Measurements from ENCODE around the gene REM2. TPM values are rescaled to one million over a fixed set of nuclear protein-coding genes. Genes with fewer than 3 reads are reported as not detected.

Gene REM2
- polyA plus RNA-seq, 1 donor (not counting 4 experiments of a cell fraction or from before 2014, with no cell fraction given): 0.05 TPM

DNA sequence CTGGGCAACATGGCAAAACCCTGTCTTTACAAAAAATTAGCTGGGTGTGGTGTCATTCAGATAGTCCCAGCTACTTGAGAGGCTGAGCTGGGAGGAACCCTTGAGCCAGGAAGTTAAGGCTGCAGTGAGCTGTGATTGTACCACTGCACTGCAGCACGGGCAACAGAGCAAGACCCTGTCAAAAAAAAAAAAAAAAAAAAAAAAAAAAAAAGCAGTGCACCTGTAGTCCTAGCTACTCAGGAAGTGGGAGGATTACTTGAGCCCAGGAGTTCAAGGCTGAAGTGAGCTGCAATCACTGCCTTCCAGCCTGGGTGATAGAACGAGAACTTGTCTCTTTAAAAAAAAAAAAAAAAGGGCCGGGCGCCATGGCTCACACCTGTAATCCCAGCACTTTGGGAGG, 5.6 kb downstream of the REM2 start:
- FAIRE-seq (no peak), DNase-seq (ENCODE audit: low read depth, low spot score) (no peak)
- dilution Hi-C loops (cut with MboI; ENCODE audit: extremely low pct_ligation_motif_present, low sequenced_read_pairs): no loop called here
- Histone ChIP-seq H3K9me1 (ENCODE audit: control insufficient read depth, extremely low read depth, insufficient read depth, low read length) (no peaks in the 10 kb centered on the region), H3K9ac (ENCODE audit: control insufficient read depth, extremely low read depth, insufficient read depth, low read length) (no peak overlapping the region), H3K9me3 (ENCODE audit: control insufficient read depth, low read depth, low read length) (no peaks in the 10 kb centered on the region), H3K4me3 (ENCODE audit: control insufficient read depth in 2 of 3, extremely low read depth in 1 of 3, insufficient read depth in 2 of 3, low read depth in 1 of 3, low read length in 3 of 3) (no peak overlapping the region), H2AFZ (ENCODE audit: control insufficient read depth, low read length) (no peak overlapping the region), H3K27me3 (ENCODE audit: control insufficient read depth, extremely low read depth, insufficient read depth, low read length) (no peaks in the 10 kb centered on the region), H3K36me3 (ENCODE audit: control insufficient read depth in 2 of 2, extremely low read depth in 1 of 2, insufficient read depth in 2 of 2, low read length in 2 of 2) (no peaks in the 10 kb centered on the region), H3K79me2 (ENCODE audit: control insufficient read depth, insufficient read depth, low read length) (no peaks in the 10 kb centered on the region), H3K27ac (ENCODE audit: control insufficient read depth, insufficient read depth, low read length) (no peak overlapping the region), H3K4me2 (ENCODE audit: control insufficient read depth, extremely low read depth, insufficient read depth, low read depth, low read length) (no peak overlapping the region), H3K4me1 (ENCODE audit: control insufficient read depth, extremely low read depth, insufficient read depth, low read length) (peaks cover 18% of the 10 kb centered on the region), H4K20me1 (ENCODE audit: control insufficient read depth, extremely low read depth, insufficient read depth, low read length) (no peaks in the 10 kb centered on the region)
- TF ChIP-seq CTCF (optimal IDR thresholded peaks at IDR 0.05 in 1 of 3, IDR thresholded peaks at IDR 0.05 in 1 of 3, conservative IDR thresholded peaks at IDR 0.05 in 1 of 3; ENCODE audit: extremely low read depth in 1 of 3, insufficient read depth in 2 of 3, low read length in 3 of 3) (no peak), EZH2 (IDR thresholded peaks at IDR 0.05; ENCODE audit: low read length) (no peak)

DNA sequence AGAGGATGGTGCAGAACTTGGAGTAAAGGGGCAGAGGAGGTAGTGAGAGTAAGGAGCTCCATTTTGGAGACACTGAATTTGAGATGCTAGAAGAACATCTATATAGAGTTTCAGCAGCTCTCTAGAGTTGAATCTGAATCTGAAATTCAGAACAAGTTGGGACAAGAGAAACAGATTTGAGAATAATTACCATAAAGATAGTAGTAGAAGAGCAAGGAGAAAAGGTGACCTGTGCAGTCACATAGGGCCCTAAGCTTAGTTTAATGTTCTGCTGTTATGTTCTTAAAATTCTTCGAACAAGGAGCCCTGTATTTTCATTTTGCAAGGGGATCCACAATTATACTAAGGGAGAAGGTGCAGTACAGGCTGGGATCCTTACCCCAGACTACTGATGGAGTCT, 7.4 kb downstream of the REM2 start:
- Histone ChIP-seq H3K9ac (ENCODE audit: control insufficient read depth, extremely low read depth, insufficient read depth, low read length) (no peak overlapping the region), H3K36me3 (ENCODE audit: control insufficient read depth in 2 of 2, extremely low read depth in 1 of 2, insufficient read depth in 2 of 2, low read length in 2 of 2) (no peaks in the 10 kb centered on the region), H3K79me2 (ENCODE audit: control insufficient read depth, insufficient read depth, low read length) (no peaks in the 10 kb centered on the region), H4K20me1 (ENCODE audit: control insufficient read depth, extremely low read depth, insufficient read depth, low read length) (no peaks in the 10 kb centered on the region), H3K27me3 (ENCODE audit: control insufficient read depth, extremely low read depth, insufficient read depth, low read length) (no peaks in the 10 kb centered on the region), H3K27ac (ENCODE audit: control insufficient read depth, insufficient read depth, low read length) (no peak overlapping the region), H3K4me3 (ENCODE audit: control insufficient read depth in 2 of 3, extremely low read depth in 1 of 3, insufficient read depth in 2 of 3, low read depth in 1 of 3, low read length in 3 of 3) (no peak overlapping the region), H3K9me1 (ENCODE audit: control insufficient read depth, extremely low read depth, insufficient read depth, low read length) (no peaks in the 10 kb centered on the region), H2AFZ (ENCODE audit: control insufficient read depth, low read length) (no peak overlapping the region), H3K9me3 (ENCODE audit: control insufficient read depth, low read depth, low read length) (no peaks in the 10 kb centered on the region), H3K4me2 (ENCODE audit: control insufficient read depth, extremely low read depth, insufficient read depth, low read depth, low read length) (peak overlapping the region; percentile 17), H3K4me1 (ENCODE audit: control insufficient read depth, extremely low read depth, insufficient read depth, low read length) (peaks cover 18% of the 10 kb centered on the region)
- dilution Hi-C loops (cut with MboI; ENCODE audit: extremely low pct_ligation_motif_present, low sequenced_read_pairs): no loop called here
- FAIRE-seq: no peak
- TF ChIP-seq CTCF (optimal IDR thresholded peaks at IDR 0.05 in 1 of 3, IDR thresholded peaks at IDR 0.05 in 1 of 3, conservative IDR thresholded peaks at IDR 0.05 in 1 of 3; ENCODE audit: extremely low read depth in 1 of 3, insufficient read depth in 2 of 3, low read length in 3 of 3) (no peak), EZH2 (IDR thresholded peaks at IDR 0.05; ENCODE audit: low read length) (no peak)
- no peak for DNase-seq (ENCODE audit: low read depth, low spot score)
